GM12878 (cell line): Measurements from ENCODE around the gene SPRY4. TPM values are rescaled to one million over a fixed set of nuclear protein-coding genes. Genes with fewer than 3 reads are reported as not detected.

Experiments
- ATAC-seq: fragments of 200-7000 bp; cut with Tn5 transposase; 3 replicates; pipeline ENCODE4 v1.9.1; 2020; ENCODE audit warnings: mild to moderate bottlenecking, moderate library complexity
- BruUV-seq: library from RNA; stranded (reverse); fragments of 400-500 nt; replicated peaks from 2 replicates; lab custom pipeline; 2021; lab: Mats Ljungman, UMichigan
- CTCF ChIA-PET: fragments of 300-600 bp; sonication (Branson Sonifier 250); formaldehyde crosslinking; extraction: SDS; loops from one replicate; lab custom pipeline; 2021; ENCODE audit warnings: inconsistent platforms; lab: Yijun Ruan, JAX
- POLR2A ChIA-PET: fragments of 350-600 bp; formaldehyde crosslinking; extraction: SDS; loops from one replicate; lab custom pipeline; 2021; ENCODE audit warnings: inconsistent platforms; lab: Charles Lee
- RAD21 ChIA-PET: fragments of 300-600 bp; sonication (Branson Sonifier 250); formaldehyde crosslinking; loops from one replicate; lab custom pipeline; 2023; ENCODE audit warnings: antibody characterized with exemption; ENCODE audit not compliant: unreplicated experiment; lab: Charles Lee
- SMC1A ChIA-PET: fragments of 300-600 bp; sonication (Branson Sonifier 250); formaldehyde crosslinking; loops from one replicate; lab custom pipeline; 2023; ENCODE audit not compliant: unreplicated experiment, uncharacterized antibody; lab: Charles Lee
- DNase-seq: peaks from one replicate; pipeline ENCODE4 v3.0.0-alpha.2; 2011; ENCODE audit warnings: low read depth, low spot score
- FAIRE-seq: peaks from 3 replicates; lab custom pipeline; 2011; peaks lifted over from hg19 to GRCh38; lab: Jason Lieb, UNC
- H2AFZ ChIP-seq: 2 replicates; pipeline ENCODE4 v1.6.0; 2011; ENCODE audit warnings: low read depth, low read length, control low read depth; ENCODE audit not compliant: control insufficient read depth
- H3K27ac ChIP-seq: 2 replicates; pipeline ENCODE4 v1.5.1; 2011; ENCODE audit warnings: control low read depth; ENCODE audit not compliant: control insufficient read depth, insufficient read depth
- H3K27me3 ChIP-seq, 2 experiments: replicated peaks in 1 of 2; 2 replicates each; pipeline versions ENCODE4 v1.6.0 to v1.6.1; 2011; ENCODE audit warnings: low read length in 1 of 2; ENCODE audit not compliant: control insufficient read depth in 2 of 2, insufficient read depth in 2 of 2
- H3K36me3 ChIP-seq, 2 experiments: 2 replicates each; pipeline ENCODE4 v1.5.1; 2011; ENCODE audit warnings: low read length in 1 of 2; ENCODE audit not compliant: control insufficient read depth in 2 of 2, insufficient read depth in 2 of 2
- H3K4me1 ChIP-seq: 2 replicates; pipeline ENCODE4 v1.6.1; 2011; ENCODE audit warnings: mild to moderate bottlenecking, low read length, moderate library complexity, mixed read lengths; ENCODE audit not compliant: control insufficient read depth, insufficient read depth
- H3K4me2 ChIP-seq: 2 replicates; pipeline ENCODE4 v1.6.0; 2011; ENCODE audit warnings: control low read depth; ENCODE audit not compliant: control insufficient read depth, insufficient read depth
- H3K4me3 ChIP-seq: fragments of 200-600 bp; sonication (generic); 2 replicates; pipeline ENCODE4 v1.5.1; 2016
- H3K79me2 ChIP-seq: 2 replicates; pipeline ENCODE4 v1.6.0; 2011; ENCODE audit warnings: low read length; ENCODE audit not compliant: control insufficient read depth, insufficient read depth
- H3K9ac ChIP-seq: 2 replicates; pipeline ENCODE4 v1.8.0; 2011; ENCODE audit warnings: low read length, control low read depth, mixed read lengths; ENCODE audit not compliant: control insufficient read depth, insufficient read depth
- H3K9me3 ChIP-seq: replicated peaks from 3 replicates; pipeline ENCODE4 v1.5.1; 2011; ENCODE audit warnings: mild to moderate bottlenecking, low read length; ENCODE audit not compliant: control insufficient read depth, insufficient read depth
- H4K20me1 ChIP-seq: 2 replicates; pipeline ENCODE4 v1.6.0; 2011; ENCODE audit not compliant: control insufficient read depth, insufficient read depth
- BCL3 ChIP-seq: IDR thresholded peaks from 2 replicates; pipeline ENCODE4 v1.6.1; 2011; ENCODE audit warnings: borderline replicate concordance, low read depth, mild to moderate bottlenecking, moderate library complexity, low read length; ENCODE audit not compliant: insufficient read depth, poor library complexity, severe bottlenecking
- BCLAF1 ChIP-seq: fragments of 450-650 bp; IDR thresholded peaks from 2 replicates; pipeline ENCODE4 v1.6.1; 2017; ENCODE audit warnings: antibody characterized with exemption, mild to moderate bottlenecking, moderate library complexity
- BHLHE40 ChIP-seq, 2 experiments: fragments of 450-650 bp in 1 of 2; IDR thresholded peaks; 2 replicates each; pipeline ENCODE4 v1.6.1; 2011 to 2017; ENCODE audit warnings: low read depth in 2 of 2, borderline replicate concordance in 1 of 2, improper control_type of control experiment in 1 of 2, low read length in 1 of 2, mild to moderate bottlenecking in 1 of 2
- ESRRA ChIP-seq: IDR thresholded peaks from 2 replicates; pipeline ENCODE4 v1.6.1; 2012; ENCODE audit warnings: mild to moderate bottlenecking, low read length, improper control_type of control experiment
- GATAD2B ChIP-seq: fragments of 450-650 bp; conservative IDR thresholded peaks from 2 replicates; pipeline ENCODE4 v1.6.1; 2017; ENCODE audit warnings: low read depth, mild to moderate bottlenecking, moderate library complexity
- IKZF1 ChIP-seq: fragments of 450-650 bp; conservative IDR thresholded peaks from 2 replicates; pipeline ENCODE4 v1.6.1; 2017; ENCODE audit warnings: antibody characterized with exemption, mild to moderate bottlenecking
- IRF5 ChIP-seq: fragments of 450-650 bp; IDR thresholded peaks from 2 replicates; pipeline ENCODE4 v1.6.1; 2017; ENCODE audit warnings: borderline replicate concordance
- MTA2 ChIP-seq: fragments of 450-650 bp; IDR thresholded peaks from 2 replicates; pipeline ENCODE4 v1.6.1; 2016; ENCODE audit warnings: low read depth, mild to moderate bottlenecking, moderate library complexity
- NR2C1 ChIP-seq: fragments of 450-650 bp; IDR thresholded peaks from 2 replicates; pipeline ENCODE4 v1.6.1; 2017; ENCODE audit warnings: antibody characterized with exemption, mild to moderate bottlenecking, moderate library complexity
- POU2F2 ChIP-seq: IDR thresholded peaks from 3 replicates; pipeline ENCODE4 v1.6.1; 2011; ENCODE audit warnings: low read depth, mild to moderate bottlenecking, low read length, borderline replicate concordance
- RFX5 ChIP-seq: IDR thresholded peaks from 2 replicates; pipeline ENCODE4 v1.6.1; 2011; ENCODE audit warnings: low read depth, low read length, improper control_type of control experiment
- SMC3 ChIP-seq: IDR thresholded peaks from 2 replicates; pipeline ENCODE4 v1.6.1; 2011; ENCODE audit warnings: low read length, improper control_type of control experiment, borderline replicate concordance
- STAT1 ChIP-seq: fragments of 450-650 bp; conservative IDR thresholded peaks from 2 replicates; pipeline ENCODE4 v1.6.1; 2014; ENCODE audit warnings: antibody characterized with exemption, mild to moderate bottlenecking
- WGBS: methylation state at CpG from one replicate; pipeline ENCODE4 v1.1.6; 2016; ENCODE audit warnings: low lambda C conversion rate; ENCODE audit not compliant: insufficient replicate concordance, insufficient coverage; ENCODE audit errors: missing lambda C conversion rate; 5-methylcytosine and 5-hydroxymethylcytosine counted together
- in situ Hi-C: fragments of 300-500 bp; cut with MboI; formaldehyde crosslinking; loops from 9 replicates; pipeline ENCODE4 v1.14.3; 2018; ENCODE audit warnings: mixed read lengths
- intact Hi-C: fragments of 100-400 bp; cut with micrococcal nuclease; formaldehyde crosslinking; loops from one replicate; pipeline ENCODE4 v1.14.2; 2022; ENCODE audit not compliant: unreplicated experiment
- polyA plus RNA-seq, 11 experiments: library from polyadenylated mRNA; depleted of rRNA in 4 of 11; unstranded in 6 of 11; stranded (reverse) in 5 of 11; fragments of >200 nt; fragmentation: Nextera tagmentation in 4 of 11; fragmentation: Illumina TruSeq in 1 of 11; extraction: Ambion mirVana in 4 of 11; extraction: Trizol in 1 of 11; gene quantifications; 1 replicate in 1 of 11; 2 replicates in 10 of 11; pipeline versions ENCODE4 v1.2.1 to v1.2.3, GENCODE V29; 2011 to 2016; ENCODE audit warnings: inconsistent platforms in 2 of 11, missing spikeins in 2 of 11, low read depth in 1 of 11
- total RNA-seq, 4 experiments: library from RNA; depleted of rRNA in 3 of 4; stranded (reverse); fragments of >200 nt in 3 of 4; fragmentation: Illumina TruSeq in 1 of 4; extraction: Trizol in 1 of 4; gene quantifications; 2 replicates each; pipeline versions ENCODE4 v1.2.1 to v1.2.3, GENCODE V29; 2013 to 2021

The SPRY4 gene
- total and polyA plus RNA-seq, 10 of the 15 experiments (the other 5 are each of a cell fraction or from before 2014, with no cell fraction given): 0.04 to 1.4 (median 0.18) TPM; not detected in 1

GRCh38 chr5:142330444-142330843, 5.6 kb upstream of the SPRY4 start:
- Histone ChIP-seq H3K27me3 (no peaks in the 10 kb centered on the region), H4K20me1 (no peaks in the 10 kb centered on the region), H3K36me3 (no peaks in the 10 kb centered on the region), H3K27ac (no peak overlapping the region), H3K4me1 (no peaks in the 10 kb centered on the region), H3K4me3 (no peak overlapping the region), H3K9ac (no peak overlapping the region), H3K79me2 (no peaks in the 10 kb centered on the region), H2AFZ (no peak overlapping the region), H3K4me2 (no peak overlapping the region), H3K9me3 (no peaks in the 10 kb centered on the region)
- CTCF ChIA-PET: interaction anchor here (0.7 kb wide), 1 partner anchor 9 kb away, joined by 3 read pairs; no protein-coding TSS in a partner anchor
- FAIRE-seq (no peak), ATAC-seq (no peak), DNase-seq (no peak)
- no TSS peak for BruUV-seq
- POLR2A ChIA-PET: interaction anchor here (0.7 kb wide), 2 partner anchors 14 to 41 kb away, joined by 3 read pairs; no protein-coding TSS in a partner anchor
- WGBS: 50% methylated on average over 2 of the region's 2 CpGs
- intact Hi-C loops (no loop called here), in situ Hi-C loops (no loop called here)
- TF ChIP-seq POU2F2: no peak
- TF ChIP-seq SMC3: no peak
- TF ChIP-seq STAT1: no peak
- no peak for TF ChIP-seq ESRRA
- no peak for TF ChIP-seq MTA2
- TF ChIP-seq RFX5: no peak
- no peak for TF ChIP-seq GATAD2B
- TF ChIP-seq NR2C1: no peak
- TF ChIP-seq IKZF1: no peak
- SMC1A ChIA-PET: no interaction called here
- RAD21 ChIA-PET: no interaction called here

- Histone ChIP-seq H3K9ac (no peak overlapping the region), H3K36me3 (no peaks in the 10 kb centered on the region), H3K9me3 (no peaks in the 10 kb centered on the region), H3K27me3 (no peaks in the 10 kb centered on the region), H3K4me3 (no peak overlapping the region), H4K20me1 (no peaks in the 10 kb centered on the region), H3K4me1 (no peaks in the 10 kb centered on the region), H3K27ac (no peak overlapping the region), H3K79me2 (no peaks in the 10 kb centered on the region), H2AFZ (no peak overlapping the region), H3K4me2 (no peak overlapping the region)
- FAIRE-seq (peak; percentile 13), ATAC-seq (no peak), DNase-seq (no peak)
- 75% methylated on average over 6 of the region's 6 CpGs for WGBS
- RAD21 ChIA-PET: no interaction called here
- intact Hi-C loops (no loop called here), in situ Hi-C loops (no loop called here)
- SMC1A ChIA-PET: no interaction called here
- POLR2A ChIA-PET: interaction anchor here (0.6 to 0.7 kb wide), 4 partner anchors 15 to 86 kb away, joined by 3 to 4 read pairs (median 3); no protein-coding TSS in a partner anchor
- no TSS peak for BruUV-seq
- TF ChIP-seq BHLHE40 (IDR thresholded peaks at IDR 0.05; ENCODE audit: borderline replicate concordance in 1 of 2, low read depth in 2 of 2, low read length in 1 of 2) (no peak), IRF5 (no peak), BCLAF1 (no peak), BCL3 (no peak)
- CTCF ChIA-PET: interaction anchor here (0.6 to 1.0 kb wide), 2 partner anchors 13 to 383 kb away, joined by 3 read pairs; no protein-coding TSS in a partner anchor
Observed at GRCh38 chr5:142330026-142330425, 5.2 kb upstream of the SPRY4 start.
